OCI-LY7 (cell line): ENCODE data around the gene GPC1. TPM values are rescaled to one million over a fixed set of nuclear protein-coding genes. Genes with fewer than 3 reads are reported as not detected.

Experiments
- BruUV-seq: library from RNA; stranded (reverse); fragments of 400-500 nt; replicated peaks from 2 replicates; lab custom pipeline; 2021; lab: Mats Ljungman, UMichigan
- CTCF ChIA-PET: fragments of 300-600 bp; sonication (Branson Sonifier 250); formaldehyde crosslinking; loops from one replicate; lab custom pipeline; 2022; ENCODE audit warnings: antibody characterized with exemption; ENCODE audit not compliant: unreplicated experiment; lab: Charles Lee
- POLR2A ChIA-PET: fragments of 300-600 bp; sonication (Branson Sonifier 250); formaldehyde crosslinking; loops from one replicate; lab custom pipeline; 2022; ENCODE audit warnings: antibody characterized with exemption; lab: Charles Lee
- DNase-seq: peaks from one replicate; pipeline ENCODE4 v3.0.0-alpha.2; 2015; ENCODE audit warnings: low spot score
- H2AFZ ChIP-seq: fragments of 200-600 bp; sonication (generic), shearing (Covaris generic); 2 replicates; pipeline ENCODE4 v1.6.1; 2014; ENCODE audit warnings: mild to moderate bottlenecking, antibody characterized with exemption, low read length, moderate library complexity
- H3K27ac ChIP-seq: fragments of 200-600 bp; sonication (generic); 2 replicates; pipeline ENCODE4 v1.5.1; 2014; ENCODE audit warnings: mixed run types, low read depth, mild to moderate bottlenecking, moderate library complexity, low read length, inconsistent platforms; ENCODE audit not compliant: poor library complexity, severe bottlenecking
- H3K36me3 ChIP-seq: fragments of 200-600 bp; sonication (generic); 2 replicates; pipeline ENCODE4 v1.6.1; 2014; ENCODE audit warnings: mild to moderate bottlenecking, antibody characterized with exemption, low read length, moderate library complexity, mixed read lengths; ENCODE audit not compliant: insufficient read depth
- H3K4me1 ChIP-seq: fragments of 200-600 bp; sonication (generic); 2 replicates; pipeline ENCODE4 v1.5.1; 2014; ENCODE audit warnings: mild to moderate bottlenecking, low read length; ENCODE audit not compliant: insufficient read depth, poor library complexity, severe bottlenecking
- H3K4me2 ChIP-seq: fragments of 200-600 bp; sonication (generic); 2 replicates; pipeline ENCODE4 v1.6.1; 2014; ENCODE audit warnings: mild to moderate bottlenecking, low read length
- H3K4me3 ChIP-seq: fragments of 200-600 bp; sonication (generic); 2 replicates; pipeline ENCODE4 v1.5.1; 2014; ENCODE audit warnings: mild to moderate bottlenecking, low read depth, low read length; ENCODE audit not compliant: poor library complexity, severe bottlenecking
- H3K79me2 ChIP-seq: fragments of 200-600 bp; sonication (generic); 2 replicates; pipeline ENCODE4 v1.6.1; 2016; ENCODE audit warnings: low read depth, mild to moderate bottlenecking, low read length, moderate library complexity, mixed read lengths; ENCODE audit not compliant: insufficient read depth
- H3K9me2 ChIP-seq: fragments of 200-600 bp; sonication (generic); 2 replicates; pipeline ENCODE4 v1.6.1; 2016; ENCODE audit warnings: mild to moderate bottlenecking, low read length, mixed read lengths; ENCODE audit not compliant: insufficient read depth
- H3K9me3 ChIP-seq: fragments of 200-600 bp; sonication (generic); 2 replicates; pipeline ENCODE4 v1.6.1; 2014; ENCODE audit warnings: mild to moderate bottlenecking, mixed run types, low read length, mixed read lengths
- H4K20me1 ChIP-seq: fragments of 200-600 bp; sonication (generic); 2 replicates; pipeline ENCODE4 v1.6.1; 2014; ENCODE audit warnings: mild to moderate bottlenecking, antibody characterized with exemption, low read length, moderate library complexity, mixed read lengths; ENCODE audit not compliant: insufficient read depth
- EZH2phosphoT487 ChIP-seq: fragments of 200-600 bp; sonication (generic); IDR thresholded peaks from 2 replicates; pipeline ENCODE4 v1.6.1; 2018; ENCODE audit warnings: low read depth, borderline replicate concordance, mild to moderate bottlenecking, mixed run types, antibody characterized with exemption, low read length, moderate library complexity, mixed read lengths
- intact Hi-C: fragments of 100-400 bp; cut with micrococcal nuclease; formaldehyde crosslinking; loops from one replicate; pipeline ENCODE4 v1.10.0; 2022; ENCODE audit not compliant: unreplicated experiment
- total RNA-seq, 2 experiments: library from RNA; depleted of rRNA in 1 of 2; stranded (reverse); fragments of >200 nt in 1 of 2; shearing (Covaris generic) in 1 of 2; gene quantifications; 2 replicates each; pipeline ENCODE4 v1.2.3, GENCODE V29; 2014 to 2022
- TF ChIP-seq, protein P1 (sequence below): fragments of 200-600 bp; sonication (generic); conservative IDR thresholded peaks from 2 replicates; pipeline ENCODE4 v1.5.1; 2014; ENCODE audit warnings: mild to moderate bottlenecking, antibody characterized with exemption, low read length, moderate library complexity, mixed read lengths

GPC1 gene
- total RNA-seq, 2 experiments from 2014 or later = 2.4 to 4.0 TPM

DNA sequence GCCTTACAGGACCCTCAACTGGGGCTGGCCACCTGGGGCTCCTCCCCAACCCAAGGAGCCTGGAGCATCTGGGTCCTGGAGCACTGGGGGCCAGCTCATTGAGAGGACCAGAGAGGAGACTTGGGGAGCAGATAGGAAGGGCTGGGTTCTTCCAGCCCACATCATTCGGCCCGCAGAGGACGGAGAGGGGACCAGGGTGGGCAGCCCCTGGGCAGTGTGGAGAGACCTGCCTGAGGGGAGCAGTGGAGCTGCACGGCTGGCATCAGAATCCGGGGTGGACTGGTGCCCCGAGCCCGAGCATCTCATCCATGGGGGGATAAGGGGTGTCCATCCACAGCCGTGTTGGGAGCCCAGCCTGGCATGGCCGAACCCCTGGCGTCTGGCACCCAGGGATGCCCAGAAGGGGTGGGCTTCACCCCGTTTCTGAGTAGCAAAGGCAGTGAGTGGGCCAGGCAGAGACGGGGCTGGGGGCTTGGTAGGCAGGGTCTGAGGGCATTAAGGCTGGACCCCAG is 11.3 kb downstream of the GPC1 start:
- no peaks in the 10 kb centered on the region for H3K79me2 ChIP-seq
- H2AFZ ChIP-seq = no peak overlapping the region
- intact Hi-C loops = no loop called here
- H3K4me3 ChIP-seq = no peak overlapping the region
- CTCF ChIA-PET = no interaction called here
- BruUV-seq = no TSS peak
- no peaks in the 10 kb centered on the region for H4K20me1 ChIP-seq
- no peaks in the 10 kb centered on the region for H3K4me1 ChIP-seq
- H3K36me3 ChIP-seq = no peaks in the 10 kb centered on the region
- no peak overlapping the region for H3K4me2 ChIP-seq
- no peak overlapping the region for H3K27ac ChIP-seq
- H3K9me3 ChIP-seq = no peaks in the 10 kb centered on the region
- POLR2A ChIA-PET = no interaction called here
- TF ChIP-seq EZH2phosphoT487 = no peak
- TF ChIP-seq, protein P1, sequence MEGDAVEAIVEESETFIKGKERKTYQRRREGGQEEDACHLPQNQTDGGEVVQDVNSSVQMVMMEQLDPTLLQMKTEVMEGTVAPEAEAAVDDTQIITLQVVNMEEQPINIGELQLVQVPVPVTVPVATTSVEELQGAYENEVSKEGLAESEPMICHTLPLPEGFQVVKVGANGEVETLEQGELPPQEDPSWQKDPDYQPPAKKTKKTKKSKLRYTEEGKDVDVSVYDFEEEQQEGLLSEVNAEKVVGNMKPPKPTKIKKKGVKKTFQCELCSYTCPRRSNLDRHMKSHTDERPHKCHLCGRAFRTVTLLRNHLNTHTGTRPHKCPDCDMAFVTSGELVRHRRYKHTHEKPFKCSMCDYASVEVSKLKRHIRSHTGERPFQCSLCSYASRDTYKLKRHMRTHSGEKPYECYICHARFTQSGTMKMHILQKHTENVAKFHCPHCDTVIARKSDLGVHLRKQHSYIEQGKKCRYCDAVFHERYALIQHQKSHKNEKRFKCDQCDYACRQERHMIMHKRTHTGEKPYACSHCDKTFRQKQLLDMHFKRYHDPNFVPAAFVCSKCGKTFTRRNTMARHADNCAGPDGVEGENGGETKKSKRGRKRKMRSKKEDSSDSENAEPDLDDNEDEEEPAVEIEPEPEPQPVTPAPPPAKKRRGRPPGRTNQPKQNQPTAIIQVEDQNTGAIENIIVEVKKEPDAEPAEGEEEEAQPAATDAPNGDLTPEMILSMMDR = no peak
- no peak for DNase-seq
- H3K9me2 ChIP-seq = no peaks in the 10 kb centered on the region

DNA sequence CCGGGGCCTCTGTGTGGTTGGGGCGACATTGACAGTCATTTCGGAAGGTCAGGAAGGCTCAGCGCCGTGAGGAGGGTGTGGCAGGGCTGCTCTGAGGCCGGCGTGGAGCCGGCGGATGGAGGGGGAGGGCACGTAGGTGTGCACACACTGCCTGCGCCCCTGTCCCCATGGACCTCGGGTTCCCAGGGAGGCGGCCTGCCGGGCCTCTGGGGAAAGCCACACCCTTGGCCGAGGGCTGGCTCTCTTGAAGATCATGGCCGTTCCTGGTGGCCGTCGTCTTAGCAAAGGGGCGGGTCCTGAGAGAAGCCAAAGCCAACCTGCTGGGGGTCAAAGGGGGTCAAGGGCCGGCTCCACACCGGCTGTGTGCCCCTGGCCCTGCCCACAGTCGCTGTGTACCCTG is 11.9 kb downstream of the GPC1 start:
- BruUV-seq = no TSS peak
- intact Hi-C loops = no loop called here
- H3K4me2 ChIP-seq = no peak overlapping the region
- no peaks in the 10 kb centered on the region for H3K9me2 ChIP-seq
- H3K4me1 ChIP-seq = no peaks in the 10 kb centered on the region
- no peak overlapping the region for H3K27ac ChIP-seq
- H3K4me3 ChIP-seq = no peak overlapping the region
- H4K20me1 ChIP-seq = no peaks in the 10 kb centered on the region
- ChIA-PET POLR2A (no interaction called here), CTCF (no interaction called here)
- no peaks in the 10 kb centered on the region for H3K9me3 ChIP-seq
- no peak overlapping the region for H2AFZ ChIP-seq
- H3K79me2 ChIP-seq = no peaks in the 10 kb centered on the region
- DNase-seq = no peak
- TF ChIP-seq, protein P1 = no peak
- TF ChIP-seq EZH2phosphoT487 = no peak
- no peaks in the 10 kb centered on the region for H3K36me3 ChIP-seq

DNA sequence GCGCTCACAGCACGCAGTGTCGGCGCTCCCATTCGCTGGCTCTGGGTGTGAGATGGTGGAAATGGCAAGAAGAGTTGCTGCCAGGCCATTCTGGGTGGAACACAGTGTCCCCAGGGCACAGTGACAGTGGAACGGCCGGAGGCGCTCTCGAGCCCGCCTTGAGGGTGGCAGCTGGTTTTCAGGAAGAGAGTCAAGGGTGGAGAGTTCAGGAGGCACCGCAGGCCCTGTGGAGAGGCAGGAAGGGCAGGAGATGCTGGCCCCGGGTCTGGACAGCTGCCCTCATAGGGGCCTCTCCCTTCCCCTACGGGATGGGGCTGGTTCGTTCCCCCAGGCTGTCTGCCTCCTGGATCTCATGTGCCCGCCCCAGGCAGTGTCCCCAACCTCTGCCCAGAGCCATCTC is 12.5 kb downstream of the GPC1 start:
- no peak overlapping the region for H3K27ac ChIP-seq
- H2AFZ ChIP-seq = no peak overlapping the region
- TF ChIP-seq EZH2phosphoT487 = no peak
- TF ChIP-seq, protein P1 = no peak
- no peaks in the 10 kb centered on the region for H3K36me3 ChIP-seq
- H4K20me1 ChIP-seq = no peaks in the 10 kb centered on the region
- ChIA-PET CTCF (interaction anchor here (0.6 kb wide), 1 partner anchor 214 kb away, joined by 10 read pairs; no protein-coding TSS in a partner anchor), POLR2A (no interaction called here)
- H3K9me2 ChIP-seq = no peaks in the 10 kb centered on the region
- no TSS peak for BruUV-seq
- no peak for DNase-seq
- H3K4me3 ChIP-seq = no peak overlapping the region
- H3K79me2 ChIP-seq = no peaks in the 10 kb centered on the region
- intact Hi-C loops = no loop called here
- no peaks in the 10 kb centered on the region for H3K4me1 ChIP-seq
- no peaks in the 10 kb centered on the region for H3K9me3 ChIP-seq
- no peak overlapping the region for H3K4me2 ChIP-seq
